ENCODE results near the gene TAT.

GRCh38 chr16:71625113-71625850, 48.4 kb upstream of the TAT start:
- TF ChIP-seq, protein P1, sequence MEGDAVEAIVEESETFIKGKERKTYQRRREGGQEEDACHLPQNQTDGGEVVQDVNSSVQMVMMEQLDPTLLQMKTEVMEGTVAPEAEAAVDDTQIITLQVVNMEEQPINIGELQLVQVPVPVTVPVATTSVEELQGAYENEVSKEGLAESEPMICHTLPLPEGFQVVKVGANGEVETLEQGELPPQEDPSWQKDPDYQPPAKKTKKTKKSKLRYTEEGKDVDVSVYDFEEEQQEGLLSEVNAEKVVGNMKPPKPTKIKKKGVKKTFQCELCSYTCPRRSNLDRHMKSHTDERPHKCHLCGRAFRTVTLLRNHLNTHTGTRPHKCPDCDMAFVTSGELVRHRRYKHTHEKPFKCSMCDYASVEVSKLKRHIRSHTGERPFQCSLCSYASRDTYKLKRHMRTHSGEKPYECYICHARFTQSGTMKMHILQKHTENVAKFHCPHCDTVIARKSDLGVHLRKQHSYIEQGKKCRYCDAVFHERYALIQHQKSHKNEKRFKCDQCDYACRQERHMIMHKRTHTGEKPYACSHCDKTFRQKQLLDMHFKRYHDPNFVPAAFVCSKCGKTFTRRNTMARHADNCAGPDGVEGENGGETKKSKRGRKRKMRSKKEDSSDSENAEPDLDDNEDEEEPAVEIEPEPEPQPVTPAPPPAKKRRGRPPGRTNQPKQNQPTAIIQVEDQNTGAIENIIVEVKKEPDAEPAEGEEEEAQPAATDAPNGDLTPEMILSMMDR (IDR thresholded peaks at IDR 0.05), result no peak
- no peak for TF ChIP-seq EZH2 (IDR thresholded peaks at IDR 0.05)

All from neural progenitor cell (in vitro differentiated cells).